HCT116 (cell line): ENCODE results near the gene MMP28. TPM values are rescaled to one million over a fixed set of nuclear protein-coding genes. Genes with fewer than 3 reads are reported as not detected.

ENCODE experiments used
- ATAC-seq: fragments of 200-7000 bp; cut with Tn5 transposase; 2 replicates; pipeline ENCODE4 v1.9.1; 2020; ENCODE audit warnings: mild to moderate bottlenecking, moderate library complexity
- BruUV-seq: library from RNA; stranded (reverse); fragments of 400-500 nt; replicated peaks from 2 replicates; lab custom pipeline; 2021; lab: Mats Ljungman, UMichigan
- CTCF ChIA-PET: fragments of 300-600 bp; sonication (Branson Sonifier 250); formaldehyde crosslinking; loops from one replicate; lab custom pipeline; 2021; ENCODE audit warnings: antibody characterized with exemption; lab: Charles Lee
- POLR2A ChIA-PET: fragments of 300-600, 350-600 bp; sonication (Branson Sonifier 250); formaldehyde crosslinking; loops from one replicate; lab custom pipeline; 2021; ENCODE audit warnings: antibody characterized with exemption; lab: Charles Lee
- RAD21 ChIA-PET, 2 experiments: fragments of 300-600 bp; sonication (Branson Sonifier 250); formaldehyde crosslinking; loops; one replicate each; lab custom pipeline; 2023; ENCODE audit warnings: low total read pairs in 2 of 2; ENCODE audit not compliant: uncharacterized antibody in 2 of 2, unreplicated experiment in 2 of 2, low non-redundant PET in 1 of 2; lab: Charles Lee
- DNase-seq: peaks from one replicate; pipeline ENCODE4 v3.0.0-alpha.2; 2010; ENCODE audit warnings: low read depth, low spot score
- H2AFZ ChIP-seq: fragments of 200-600 bp; shearing (Covaris generic), sonication (generic); 2 replicates; pipeline ENCODE4 v1.6.1; 2017; ENCODE audit warnings: low read depth, mixed run types, mixed read lengths, antibody characterized with exemption, low read length; ENCODE audit not compliant: poor library complexity, severe bottlenecking
- H3K27ac ChIP-seq: 2 replicates; pipeline ENCODE4 v1.5.1; 2012; ENCODE audit warnings: low read depth, low read length
- H3K27me3 ChIP-seq: fragments of 200-600 bp; sonication (generic); 2 replicates; pipeline ENCODE4 v1.6.1; 2016; ENCODE audit warnings: mixed run types, low read length, mixed read lengths; ENCODE audit not compliant: insufficient read depth
- H3K36me3 ChIP-seq, 2 experiments: fragments of 200-500 bp in 1 of 2; fragments of 200-600 bp in 1 of 2; sonication (Bioruptor generic) in 1 of 2; sonication (generic) in 1 of 2; 2 replicates each; pipeline versions ENCODE4 v1.5.1 to v1.6.1; 2014 to 2016; ENCODE audit warnings: low read length in 2 of 2, inconsistent platforms in 1 of 2, mixed read lengths in 1 of 2, mixed run types in 1 of 2; ENCODE audit not compliant: insufficient read depth in 2 of 2, control insufficient read depth in 1 of 2
- H3K4me1 ChIP-seq, 2 experiments: fragments of 200-600 bp in 1 of 2; sonication (generic) in 1 of 2; 2 replicates each; pipeline versions ENCODE4 v1.5.1 to v1.6.1; 2012 to 2017; ENCODE audit warnings: low read length in 2 of 2, inconsistent platforms in 1 of 2, mild to moderate bottlenecking in 1 of 2, mixed read lengths in 1 of 2, mixed run types in 1 of 2, moderate library complexity in 1 of 2; ENCODE audit not compliant: insufficient read depth in 2 of 2, control insufficient read depth in 1 of 2
- H3K4me2 ChIP-seq: fragments of 200-600 bp; sonication (generic); 2 replicates; pipeline ENCODE4 v1.6.1; 2017; ENCODE audit warnings: mixed run types, low read length, mixed read lengths
- H3K4me3 ChIP-seq, 2 experiments: fragments of 200-600 bp in 1 of 2; sonication (generic) in 1 of 2; replicated peaks in 1 of 2; 2 replicates each; pipeline ENCODE4 v1.5.1; 2011 to 2016; ENCODE audit warnings: low read length in 2 of 2, control low read depth in 1 of 2, low read depth in 1 of 2, mild to moderate bottlenecking in 1 of 2, mixed read lengths in 1 of 2, mixed run types in 1 of 2
- H3K79me2 ChIP-seq: fragments of 200-600 bp; sonication (generic); 2 replicates; pipeline ENCODE4 v1.6.1; 2017; ENCODE audit warnings: mild to moderate bottlenecking, mixed run types, low read length, moderate library complexity, mixed read lengths; ENCODE audit not compliant: insufficient read depth
- H3K9ac ChIP-seq: fragments of 200-600 bp; sonication (generic); 2 replicates; pipeline ENCODE4 v1.6.1; 2016; ENCODE audit warnings: low read length, mixed read lengths
- H3K9me2 ChIP-seq: fragments of 200-600 bp; sonication (generic), shearing (Covaris generic); 2 replicates; pipeline ENCODE4 v1.6.1; 2017; ENCODE audit warnings: mixed run types, mild to moderate bottlenecking, moderate library complexity; ENCODE audit not compliant: insufficient read depth
- H3K9me3 ChIP-seq, 2 experiments: fragments of 200-500 bp in 1 of 2; fragments of 200-600 bp in 1 of 2; sonication (Bioruptor generic) in 1 of 2; sonication (generic) in 1 of 2; 2 replicates each; pipeline ENCODE4 v1.6.1; 2014 to 2017; ENCODE audit warnings: low read length in 2 of 2, mixed read lengths in 2 of 2, inconsistent platforms in 1 of 2, low read depth in 1 of 2, mild to moderate bottlenecking in 1 of 2, mixed run types in 1 of 2, moderate library complexity in 1 of 2; ENCODE audit not compliant: control insufficient read depth in 1 of 2, insufficient read depth in 1 of 2
- H4K20me1 ChIP-seq: fragments of 200-600 bp; sonication (generic), shearing (Covaris generic); 2 replicates; pipeline ENCODE4 v1.6.1; 2017; ENCODE audit warnings: mixed run types, mild to moderate bottlenecking, moderate library complexity; ENCODE audit not compliant: insufficient read depth
- CEBPB ChIP-seq: IDR thresholded peaks from 2 replicates; pipeline ENCODE4 v1.6.1; 2012; ENCODE audit warnings: low read depth
- EZH2 ChIP-seq: fragments of 200-600 bp; sonication (generic); IDR thresholded peaks from 2 replicates; pipeline ENCODE4 v1.6.1; 2017; ENCODE audit warnings: antibody characterized with exemption, mixed run types
- POLR2A ChIP-seq: IDR thresholded peaks from 2 replicates; pipeline ENCODE4 v1.7.0; 2011; ENCODE audit warnings: borderline replicate concordance; ENCODE audit not compliant: insufficient read depth, insufficient read length; ENCODE audit errors: extremely low read depth
- POLR2AphosphoS5 ChIP-seq: IDR thresholded peaks from 2 replicates; pipeline ENCODE4 v1.6.1; 2011; ENCODE audit warnings: mild to moderate bottlenecking, low read depth, low read length, moderate library complexity
- RAD21 ChIP-seq: IDR thresholded peaks from 2 replicates; pipeline ENCODE4 v1.6.1; 2012; ENCODE audit warnings: low read depth, mild to moderate bottlenecking
- SIN3A ChIP-seq: IDR thresholded peaks from 2 replicates; pipeline ENCODE4 v1.6.1; 2012; ENCODE audit warnings: low read depth
- SP1 ChIP-seq: IDR thresholded peaks from 2 replicates; pipeline ENCODE4 v1.6.1; 2012; ENCODE audit warnings: low read depth
- SRF ChIP-seq: IDR thresholded peaks from 2 replicates; pipeline ENCODE4 v1.6.1; 2012; ENCODE audit warnings: low read depth
- TCF7L2 ChIP-seq: IDR thresholded peaks from 2 replicates; pipeline ENCODE4 v1.7.0; 2011; ENCODE audit warnings: borderline replicate concordance, inconsistent platforms; ENCODE audit not compliant: insufficient read depth, insufficient read length; ENCODE audit errors: extremely low read depth
- ZFX ChIP-seq: fragments of 450-650 bp; IDR thresholded peaks from 2 replicates; pipeline ENCODE4 v1.6.1; 2017
- intact Hi-C: fragments of 100-400 bp; cut with micrococcal nuclease; formaldehyde crosslinking; loops from 2 replicates; pipeline ENCODE4 v1.10.0; 2022
- total RNA-seq: library from RNA; stranded (reverse); gene quantifications from one replicate; pipeline ENCODE4 v1.2.1, GENCODE V29; 2021; ENCODE audit not compliant: unreplicated experiment
- TF ChIP-seq, protein P1 (sequence below): IDR thresholded peaks from 2 replicates; pipeline ENCODE4 v1.6.1; 2012; ENCODE audit warnings: low read depth

MMP28 gene
- total RNA-seq, 1 experiment from 2014 or later = 2.6 TPM

DNA sequence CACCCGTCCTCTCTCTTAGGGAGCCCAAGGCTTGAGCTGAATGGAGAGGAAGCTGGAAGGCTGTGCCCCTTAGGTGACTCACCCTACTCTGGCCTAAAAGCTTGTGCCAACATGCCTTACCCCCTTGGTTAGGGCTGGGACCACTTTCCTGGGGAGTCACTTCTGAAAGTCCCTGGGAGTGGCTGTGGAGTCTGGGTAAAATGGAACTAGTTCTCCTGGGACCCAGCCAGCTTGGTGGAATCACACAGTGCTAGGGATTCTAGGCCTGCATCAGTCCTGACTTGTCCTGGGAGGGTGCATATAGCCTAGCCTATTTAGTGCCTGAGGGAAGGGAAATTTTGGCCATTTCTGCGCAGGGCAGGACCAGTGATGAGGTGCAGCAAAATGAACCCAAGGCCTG, 10.5 kb downstream of the MMP28 start:
- Histone ChIP-seq H2AFZ (no peak overlapping the region), H3K9ac (no peak overlapping the region), H3K9me2 (no peaks in the 10 kb centered on the region)
- intact Hi-C loops = no loop called here
- ChIA-PET POLR2A (interaction anchor here (1.2 to 1.6 kb wide), 2 partner anchors 12 to 24 kb away, joined by 3 to 6 read pairs; partner anchors contain the start of gene TAF15), CTCF (interaction anchor here (1.1 kb wide), 1 partner anchor 14 kb away, joined by 3 read pairs; no protein-coding TSS in a partner anchor)
- ATAC-seq = no peak
- no peak for TF ChIP-seq TCF7L2
- TF ChIP-seq, all 23 proteins: peak for 0
- Histone ChIP-seq H3K4me1 (peaks cover 19 to 53% of the 10 kb centered on the region in 2 experiments), H3K79me2 (no peaks in the 10 kb centered on the region), H4K20me1 (no peaks in the 10 kb centered on the region), H3K4me2 (no peak overlapping the region), H3K9me3 (no peaks in the 10 kb centered on the region), H3K4me3 (no peak overlapping the region), H3K27ac (no peak overlapping the region), H3K27me3 (0 out of 2 replicates have a peak, but pooled peaks cover 3% of the 10 kb centered on the region), H3K36me3 (no peaks in the 10 kb centered on the region)
- no TSS peak for BruUV-seq
- DNase-seq = no peak
- RAD21 ChIA-PET = no interaction called here

DNA sequence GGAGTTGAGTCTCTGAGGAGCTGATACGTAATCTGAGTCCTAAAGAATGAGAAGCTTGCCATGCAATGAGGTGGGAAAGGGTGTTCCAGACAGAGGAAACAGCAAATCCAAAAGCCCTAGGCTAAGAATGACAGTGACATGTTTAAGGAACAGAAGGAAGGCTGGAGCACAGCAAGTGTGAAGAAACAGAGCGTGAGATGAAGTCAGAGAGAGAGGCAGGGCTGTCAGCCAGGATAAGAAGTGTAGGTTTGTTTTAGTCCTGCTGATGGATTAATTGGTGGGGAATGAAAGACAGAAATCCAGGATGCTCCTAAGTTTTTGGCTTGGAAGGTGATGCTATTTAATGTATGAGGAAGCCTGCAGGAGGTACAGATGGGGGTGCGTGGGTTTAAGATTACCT, 14.5 kb downstream of the MMP28 start:
- no peak for DNase-seq

More for the DNA sequence above, 14.5 kb downstream of the MMP28 start:
- intact Hi-C loops = no loop called here
- H3K9me2 ChIP-seq = no peaks in the 10 kb centered on the region
- H3K4me3 ChIP-seq = no peak overlapping the region
- H2AFZ ChIP-seq = no peak overlapping the region
- H3K9me3 ChIP-seq = no peaks in the 10 kb centered on the region
- 0 out of 2 replicates have a peak, but pooled peaks cover 3% of the 10 kb centered on the region for H3K27me3 ChIP-seq
- ChIA-PET CTCF (interaction anchor here (2.2 kb wide), 1 partner anchor 17 kb away, joined by 8 read pairs; no protein-coding TSS in a partner anchor), POLR2A (no interaction called here), RAD21 (no interaction called here)
- no peaks in the 10 kb centered on the region for H3K36me3 ChIP-seq
- no peak for TF ChIP-seq RAD21
- no peak for TF ChIP-seq CEBPB
- no peak for TF ChIP-seq SIN3A
- TF ChIP-seq, protein P1, sequence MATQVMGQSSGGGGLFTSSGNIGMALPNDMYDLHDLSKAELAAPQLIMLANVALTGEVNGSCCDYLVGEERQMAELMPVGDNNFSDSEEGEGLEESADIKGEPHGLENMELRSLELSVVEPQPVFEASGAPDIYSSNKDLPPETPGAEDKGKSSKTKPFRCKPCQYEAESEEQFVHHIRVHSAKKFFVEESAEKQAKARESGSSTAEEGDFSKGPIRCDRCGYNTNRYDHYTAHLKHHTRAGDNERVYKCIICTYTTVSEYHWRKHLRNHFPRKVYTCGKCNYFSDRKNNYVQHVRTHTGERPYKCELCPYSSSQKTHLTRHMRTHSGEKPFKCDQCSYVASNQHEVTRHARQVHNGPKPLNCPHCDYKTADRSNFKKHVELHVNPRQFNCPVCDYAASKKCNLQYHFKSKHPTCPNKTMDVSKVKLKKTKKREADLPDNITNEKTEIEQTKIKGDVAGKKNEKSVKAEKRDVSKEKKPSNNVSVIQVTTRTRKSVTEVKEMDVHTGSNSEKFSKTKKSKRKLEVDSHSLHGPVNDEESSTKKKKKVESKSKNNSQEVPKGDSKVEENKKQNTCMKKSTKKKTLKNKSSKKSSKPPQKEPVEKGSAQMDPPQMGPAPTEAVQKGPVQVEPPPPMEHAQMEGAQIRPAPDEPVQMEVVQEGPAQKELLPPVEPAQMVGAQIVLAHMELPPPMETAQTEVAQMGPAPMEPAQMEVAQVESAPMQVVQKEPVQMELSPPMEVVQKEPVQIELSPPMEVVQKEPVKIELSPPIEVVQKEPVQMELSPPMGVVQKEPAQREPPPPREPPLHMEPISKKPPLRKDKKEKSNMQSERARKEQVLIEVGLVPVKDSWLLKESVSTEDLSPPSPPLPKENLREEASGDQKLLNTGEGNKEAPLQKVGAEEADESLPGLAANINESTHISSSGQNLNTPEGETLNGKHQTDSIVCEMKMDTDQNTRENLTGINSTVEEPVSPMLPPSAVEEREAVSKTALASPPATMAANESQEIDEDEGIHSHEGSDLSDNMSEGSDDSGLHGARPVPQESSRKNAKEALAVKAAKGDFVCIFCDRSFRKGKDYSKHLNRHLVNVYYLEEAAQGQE = no peak
- TF ChIP-seq SRF = no peak
- no peak for TF ChIP-seq EZH2
- no peak for TF ChIP-seq POLR2A
- no peak for TF ChIP-seq POLR2AphosphoS5
- TF ChIP-seq TCF7L2 = no peak
- no peak for TF ChIP-seq SP1
- TF ChIP-seq ZFX = no peak
- H3K4me2 ChIP-seq = no peak overlapping the region
- H3K4me1 ChIP-seq = peaks cover 13 to 22% of the 10 kb centered on the region in 2 experiments
- H3K79me2 ChIP-seq = no peaks in the 10 kb centered on the region
- BruUV-seq = no TSS peak
- no peak overlapping the region for H3K27ac ChIP-seq
- no peak for ATAC-seq
- no peaks in the 10 kb centered on the region for H4K20me1 ChIP-seq
- no peak overlapping the region for H3K9ac ChIP-seq
